Measurements from ENCODE around the gene SMG6. TPM values are rescaled to one million over a fixed set of nuclear protein-coding genes. Genes with fewer than 3 reads are reported as not detected.
A peak's percentile ranks its signal among the peaks of the same experiment; 100 is the strongest.

Gene SMG6
- total and polyA plus RNA-seq, 7 experiments from 2014 or later: 8.6 to 65.3 (median 52.7) TPM

DNA sequence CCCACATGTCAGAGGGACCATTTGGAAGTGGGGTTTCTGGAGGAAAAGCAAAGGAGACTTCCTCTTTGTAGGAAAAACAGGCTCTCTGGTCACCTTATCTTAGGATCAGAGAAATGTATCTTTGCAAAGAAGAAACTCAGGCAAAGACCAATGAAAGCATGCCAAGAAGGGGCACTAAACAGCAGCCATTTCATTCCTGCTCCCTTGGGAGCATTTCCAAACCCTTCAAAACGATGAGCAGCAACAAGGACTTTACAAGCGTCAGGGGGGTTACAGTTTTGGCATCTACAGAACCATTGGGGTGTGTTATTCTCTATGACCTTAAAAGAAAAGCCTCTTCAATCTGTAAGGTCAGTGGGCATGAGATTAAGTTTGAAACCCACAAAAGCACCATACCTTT is 122.8 kb downstream of the SMG6 start:
- intact Hi-C loops (cut with micrococcal nuclease): no loop called here
- Mint-ChIP-seq H3K36me3 (peaks cover 11 to 37% (median 27%) of the 10 kb centered on the region in 5 donors), H3K9me3 (no peaks in the 10 kb centered on the region), H3K4me3 (no peak overlapping the region), H3K27ac (no peak overlapping the region), H3K4me1 (peaks cover 4 to 59% (median 15%) of the 10 kb centered on the region in 7 donors), H3K27me3 (no peaks in the 10 kb centered on the region)
- Histone ChIP-seq H3K4me1 (ENCODE audit: control insufficient read depth in 2 of 2, insufficient read depth in 2 of 2, low read length in 2 of 2) (no peaks in the 10 kb centered on the region), H3K36me3 (ENCODE audit: control insufficient read depth in 2 of 3, insufficient read depth in 3 of 3, low read length in 3 of 3) (peaks cover 0 to 91% (median 0%) of the 10 kb centered on the region in 3 experiments), H3K27ac (ENCODE audit: low read depth, low read length) (no peak overlapping the region), H3K4me3 (ENCODE audit: low read length) (no peak overlapping the region), H3K27me3 (ENCODE audit: control insufficient read depth in 2 of 2, insufficient read depth in 2 of 2, low read length in 2 of 2) (no peaks in the 10 kb centered on the region), H3K9me3 (ENCODE audit: control insufficient read depth in 2 of 3, low read length in 3 of 3) (no peaks in the 10 kb centered on the region)
- DNase-seq (no peak), ATAC-seq (no peak)
- CTCF ChIA-PET: no interaction called here
- POLR2A ChIA-PET: no interaction called here

DNA sequence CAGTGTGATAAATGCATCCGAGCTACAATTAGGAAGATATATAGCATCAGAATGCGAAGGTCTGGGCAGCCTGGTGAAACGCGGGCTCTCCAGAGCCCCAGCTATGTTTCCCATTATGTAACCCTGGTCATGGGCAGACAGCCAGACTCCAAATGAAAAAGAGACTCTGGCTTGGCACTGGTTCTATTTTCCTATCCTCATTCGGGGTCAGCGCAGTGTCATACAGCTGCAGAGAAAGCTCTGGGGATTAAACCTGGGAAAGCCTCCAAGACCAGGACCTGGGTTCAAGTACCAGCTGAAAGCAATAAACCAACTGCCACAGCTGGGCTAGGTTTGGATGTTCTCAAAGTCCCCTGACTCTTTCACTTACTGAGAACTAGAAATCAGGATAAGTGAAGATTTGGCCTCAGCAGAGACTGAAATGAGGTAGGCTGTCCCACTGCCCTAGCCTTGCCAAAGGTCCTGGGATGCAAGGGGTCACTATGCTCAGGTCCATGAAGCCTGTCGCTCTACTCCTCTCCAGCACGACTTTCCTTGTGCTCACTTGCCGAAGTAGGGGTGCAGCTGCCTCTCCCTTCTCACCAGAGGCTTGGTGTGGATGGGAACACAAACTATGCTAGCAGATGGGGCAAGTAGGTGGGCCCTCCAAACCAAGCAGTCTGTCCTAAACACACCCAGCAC is 123.8 kb downstream of the SMG6 start:
- Mint-ChIP-seq H3K27me3 (no peaks in the 10 kb centered on the region), H3K27ac (peak overlapping the region in 1 of 9 donors; percentile 88), H3K4me1 (peaks cover 0 to 59% (median 10%) of the 10 kb centered on the region in 7 donors), H3K36me3 (peaks cover 7 to 36% (median 21%) of the 10 kb centered on the region in 5 donors), H3K9me3 (no peaks in the 10 kb centered on the region), H3K4me3 (no peak overlapping the region)
- Histone ChIP-seq H3K4me1 (ENCODE audit: control insufficient read depth in 2 of 2, insufficient read depth in 2 of 2, low read length in 2 of 2) (no peaks in the 10 kb centered on the region), H3K27me3 (ENCODE audit: control insufficient read depth in 2 of 2, insufficient read depth in 2 of 2, low read length in 2 of 2) (no peaks in the 10 kb centered on the region), H3K36me3 (ENCODE audit: control insufficient read depth in 2 of 3, insufficient read depth in 3 of 3, low read length in 3 of 3) (peaks cover 0 to 93% (median 0%) of the 10 kb centered on the region in 3 experiments), H3K9me3 (ENCODE audit: control insufficient read depth in 2 of 3, low read length in 3 of 3) (no peaks in the 10 kb centered on the region), H3K4me3 (ENCODE audit: low read length) (no peak overlapping the region), H3K27ac (ENCODE audit: low read depth, low read length) (no peak overlapping the region)
- no peak for DNase-seq
- ChIA-PET POLR2A (interaction anchor here (0.8 kb wide), 1 partner anchor 19 kb away, joined by 6 read pairs; no protein-coding TSS in a partner anchor), CTCF (no interaction called here)
- intact Hi-C loops (cut with micrococcal nuclease): loop anchor here in 1 of 2 donors (5.0 kb wide), 1 partner anchor 38 kb away; no protein-coding TSS in a partner anchor
- ATAC-seq: no peak

DNA sequence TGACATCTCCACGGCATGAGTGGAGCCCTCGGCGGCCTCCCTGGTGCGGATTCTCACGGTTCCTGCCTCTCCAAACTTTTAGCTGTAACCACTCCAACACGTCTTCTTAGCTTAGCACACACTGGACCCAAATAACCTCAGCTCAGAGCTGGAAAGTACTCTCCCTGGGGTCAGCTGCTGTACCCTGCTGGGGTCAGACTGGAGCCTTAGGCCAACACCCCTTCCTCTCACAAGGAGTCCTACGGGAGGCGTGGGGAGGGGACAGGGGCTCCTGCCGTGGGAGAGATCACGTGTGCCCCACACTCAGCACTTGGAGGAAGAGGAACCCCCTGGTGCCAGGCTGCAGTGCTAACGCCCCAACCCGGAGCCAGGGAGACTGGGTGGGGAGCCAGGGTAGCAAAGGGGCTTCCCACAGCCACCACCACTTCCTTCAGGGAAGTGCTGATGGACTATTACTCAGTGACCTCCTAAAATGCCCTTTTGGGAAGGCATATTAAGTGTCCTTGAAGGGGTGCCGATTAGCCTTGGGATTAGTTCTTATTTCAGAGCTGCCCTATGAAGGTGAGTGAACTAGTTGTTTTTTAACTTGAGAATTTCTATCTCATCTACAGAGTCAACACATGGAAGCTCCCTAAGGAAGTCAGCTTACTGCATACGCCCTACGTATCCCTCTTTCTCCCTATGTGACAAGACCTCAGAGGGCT is 124.6 kb downstream of the SMG6 start:
- no peak overlapping the region for H3K4me3 ChIP-seq (ENCODE audit: low read length)
- H3K4me1 Mint-ChIP-seq: peaks cover 0 to 66% (median 9%) of the 10 kb centered on the region in 7 donors
- no peaks in the 10 kb centered on the region for H3K9me3 ChIP-seq (ENCODE audit: control insufficient read depth in 2 of 3, low read length in 3 of 3)
- no peaks in the 10 kb centered on the region for H3K27me3 Mint-ChIP-seq
- H3K4me1 ChIP-seq (ENCODE audit: control insufficient read depth in 2 of 2, insufficient read depth in 2 of 2, low read length in 2 of 2): no peaks in the 10 kb centered on the region
- H3K36me3 Mint-ChIP-seq: peaks cover 15 to 42% (median 26%) of the 10 kb centered on the region in 5 donors
- H3K27ac Mint-ChIP-seq: peak overlapping the region in 3 of 9 donors; percentile 13 to 88 (median 28)
- ChIA-PET POLR2A (interaction anchor here (0.8 kb wide), 1 partner anchor 19 kb away, joined by 6 read pairs; no protein-coding TSS in a partner anchor), CTCF (no interaction called here)
- H3K27ac ChIP-seq (ENCODE audit: low read depth, low read length): no peak overlapping the region
- no peaks in the 10 kb centered on the region for H3K27me3 ChIP-seq (ENCODE audit: control insufficient read depth in 2 of 2, insufficient read depth in 2 of 2, low read length in 2 of 2)
- no peaks in the 10 kb centered on the region for H3K9me3 Mint-ChIP-seq
- peaks cover 0 to 99% (median 0%) of the 10 kb centered on the region in 3 experiments for H3K36me3 ChIP-seq (ENCODE audit: control insufficient read depth in 2 of 3, insufficient read depth in 3 of 3, low read length in 3 of 3)
- DNase-seq: no peak
- no peak for ATAC-seq
- intact Hi-C loops (cut with micrococcal nuclease): loop anchor here in 1 of 2 donors (5.0 kb wide), 1 partner anchor 38 kb away; no protein-coding TSS in a partner anchor
- no peak overlapping the region for H3K4me3 Mint-ChIP-seq

DNA sequence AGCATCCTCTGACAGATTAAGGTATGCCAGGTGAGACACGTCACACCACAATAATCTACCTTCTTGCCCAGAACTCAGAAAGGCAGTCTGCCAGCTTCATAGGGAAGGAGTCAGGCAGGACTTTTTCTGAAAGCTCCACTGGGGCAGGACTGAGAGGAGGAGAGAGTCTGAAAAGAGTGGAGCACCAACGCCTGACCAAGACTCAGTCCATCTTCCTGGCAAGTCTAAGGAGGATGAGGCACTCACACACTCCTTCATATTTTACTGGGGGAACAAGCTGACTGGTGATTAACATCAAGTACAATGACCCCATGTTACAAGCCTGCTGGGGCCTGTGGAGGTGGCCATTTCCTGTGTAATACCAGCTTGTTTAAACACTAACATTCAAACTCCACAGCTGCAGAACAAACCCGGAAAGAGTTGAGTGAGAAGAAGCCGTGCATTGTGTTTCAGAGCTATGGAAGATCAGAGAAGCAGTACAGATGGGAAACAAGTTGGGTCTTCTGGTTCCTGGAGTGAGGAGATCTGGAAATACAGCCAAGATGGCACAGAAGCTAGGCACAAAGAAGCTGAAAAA is 126.3 kb downstream of the SMG6 start:
- H3K36me3 Mint-ChIP-seq: peaks cover 17 to 32% (median 19%) of the 10 kb centered on the region in 5 donors
- peaks cover 0 to 95% (median 0%) of the 10 kb centered on the region in 3 experiments for H3K36me3 ChIP-seq (ENCODE audit: control insufficient read depth in 2 of 3, insufficient read depth in 3 of 3, low read length in 3 of 3)
- ChIA-PET CTCF (no interaction called here), POLR2A (no interaction called here)
- peaks cover 0 to 66% (median 7%) of the 10 kb centered on the region in 7 donors for H3K4me1 Mint-ChIP-seq
- no peak overlapping the region for H3K4me3 Mint-ChIP-seq
- H3K27ac Mint-ChIP-seq: peak overlapping the region in 1 of 9 donors; percentile 48
- ATAC-seq (no peak), DNase-seq (no peak)
- H3K27me3 ChIP-seq (ENCODE audit: control insufficient read depth in 2 of 2, insufficient read depth in 2 of 2, low read length in 2 of 2): no peaks in the 10 kb centered on the region
- no peak overlapping the region for H3K4me3 ChIP-seq (ENCODE audit: low read length)
- no peaks in the 10 kb centered on the region for H3K9me3 Mint-ChIP-seq
- intact Hi-C loops (cut with micrococcal nuclease): loop anchor here in 1 of 2 donors (5.0 kb wide), 1 partner anchor 40 kb away; no protein-coding TSS in a partner anchor
- H3K9me3 ChIP-seq (ENCODE audit: control insufficient read depth in 2 of 3, low read length in 3 of 3): no peaks in the 10 kb centered on the region
- no peaks in the 10 kb centered on the region for H3K4me1 ChIP-seq (ENCODE audit: control insufficient read depth in 2 of 2, insufficient read depth in 2 of 2, low read length in 2 of 2)
- no peak overlapping the region for H3K27ac ChIP-seq (ENCODE audit: low read depth, low read length)
- no peaks in the 10 kb centered on the region for H3K27me3 Mint-ChIP-seq

DNA sequence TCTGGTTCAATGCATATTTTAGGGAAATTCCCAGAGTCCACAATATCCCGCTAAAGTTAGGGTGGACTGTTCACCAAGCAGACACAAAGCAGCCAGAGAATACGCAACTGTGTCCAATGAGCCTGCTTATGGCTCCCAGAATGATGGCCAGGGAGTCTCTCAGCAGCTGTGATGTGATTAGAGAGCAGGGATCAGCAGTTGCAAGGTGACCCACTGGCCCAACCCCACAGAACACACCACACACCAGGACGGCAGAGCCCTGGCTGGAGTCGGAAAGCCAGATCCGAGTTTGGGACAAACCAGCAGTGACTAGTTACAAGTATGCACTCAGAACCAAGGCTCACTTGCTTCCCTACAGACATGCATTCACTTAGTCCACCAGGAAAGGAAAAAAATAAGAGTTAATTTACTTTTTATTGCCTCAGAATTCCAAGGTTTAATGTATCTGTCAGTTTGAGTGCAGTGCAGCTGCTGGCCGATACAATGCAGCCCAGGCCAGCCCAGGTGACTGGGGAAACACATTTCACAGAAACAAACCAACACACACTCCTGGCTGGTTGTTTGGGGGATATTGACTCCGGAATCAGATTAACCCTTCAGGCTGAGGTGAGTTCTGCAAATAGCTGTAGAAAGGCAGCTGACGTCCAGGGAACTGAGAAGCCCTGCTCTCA is 127.0 kb downstream of the SMG6 start:
- ChIA-PET POLR2A (no interaction called here), CTCF (no interaction called here)
- no peak overlapping the region for H3K27ac ChIP-seq (ENCODE audit: low read depth, low read length)
- DNase-seq: no peak
- intact Hi-C loops (cut with micrococcal nuclease): loop anchor here in 1 of 2 donors (5.0 kb wide), 1 partner anchor 41 kb away; no protein-coding TSS in a partner anchor
- no peak overlapping the region for H3K4me3 ChIP-seq (ENCODE audit: low read length)
- Mint-ChIP-seq H3K4me3 (no peak overlapping the region), H3K27ac (peak overlapping the region in 1 of 9 donors; percentile 48), H3K9me3 (no peaks in the 10 kb centered on the region), H3K27me3 (no peaks in the 10 kb centered on the region), H3K4me1 (peaks cover 0 to 59% (median 7%) of the 10 kb centered on the region in 7 donors), H3K36me3 (peaks cover 14 to 39% (median 19%) of the 10 kb centered on the region in 5 donors)
- H3K36me3 ChIP-seq (ENCODE audit: control insufficient read depth in 2 of 3, insufficient read depth in 3 of 3, low read length in 3 of 3): peaks cover 0 to 95% (median 0%) of the 10 kb centered on the region in 3 experiments
- no peaks in the 10 kb centered on the region for H3K9me3 ChIP-seq (ENCODE audit: control insufficient read depth in 2 of 3, low read length in 3 of 3)
- H3K27me3 ChIP-seq (ENCODE audit: control insufficient read depth in 2 of 2, insufficient read depth in 2 of 2, low read length in 2 of 2): no peaks in the 10 kb centered on the region
- no peak for ATAC-seq
- H3K4me1 ChIP-seq (ENCODE audit: control insufficient read depth in 2 of 2, insufficient read depth in 2 of 2, low read length in 2 of 2): no peaks in the 10 kb centered on the region

DNA sequence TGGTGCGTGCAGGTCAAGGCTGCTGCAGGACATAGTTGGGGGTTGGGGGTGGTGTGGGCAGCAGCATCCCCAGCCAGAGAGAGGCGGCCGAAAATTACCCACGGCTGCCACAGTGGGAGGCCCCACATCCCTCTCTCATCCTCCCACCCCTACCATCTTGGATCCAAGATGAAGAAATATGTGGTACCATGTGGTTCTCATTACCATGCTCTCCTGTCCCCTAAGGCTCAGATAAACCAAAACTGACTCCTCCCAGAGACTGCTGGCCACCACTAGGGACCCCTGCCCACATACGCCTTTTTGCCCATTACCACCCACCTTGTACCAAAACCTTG is 128.3 kb downstream of the SMG6 start:
- no peak for DNase-seq
- Histone ChIP-seq H3K4me3 (ENCODE audit: low read length) (no peak overlapping the region), H3K36me3 (ENCODE audit: control insufficient read depth in 2 of 3, insufficient read depth in 3 of 3, low read length in 3 of 3) (peaks cover 0 to 91% (median 0%) of the 10 kb centered on the region in 3 experiments), H3K27me3 (ENCODE audit: control insufficient read depth in 2 of 2, insufficient read depth in 2 of 2, low read length in 2 of 2) (no peaks in the 10 kb centered on the region), H3K27ac (ENCODE audit: low read depth, low read length) (no peak overlapping the region), H3K4me1 (ENCODE audit: control insufficient read depth in 2 of 2, insufficient read depth in 2 of 2, low read length in 2 of 2) (no peaks in the 10 kb centered on the region), H3K9me3 (ENCODE audit: control insufficient read depth in 2 of 3, low read length in 3 of 3) (no peaks in the 10 kb centered on the region)
- Mint-ChIP-seq H3K4me3 (no peak overlapping the region), H3K36me3 (peaks cover 10 to 39% (median 13%) of the 10 kb centered on the region in 5 donors), H3K4me1 (peaks cover 0 to 49% (median 3%) of the 10 kb centered on the region in 7 donors), H3K9me3 (no peaks in the 10 kb centered on the region), H3K27ac (peak overlapping the region in 4 of 9 donors; percentile 9 to 54 (median 30)), H3K27me3 (no peaks in the 10 kb centered on the region)
- CTCF ChIA-PET: interaction anchor here (0.6 kb wide), 1 partner anchor 178 kb away, joined by 3 read pairs; no protein-coding TSS in a partner anchor
- ATAC-seq: no peak
- intact Hi-C loops (cut with micrococcal nuclease): loop anchor here in 1 of 2 donors (5.0 kb wide), 1 partner anchor 42 kb away; no protein-coding TSS in a partner anchor
- POLR2A ChIA-PET: no interaction called here
